Tibial nerve (tissue), 4 donors: ENCODE results near the gene BTBD9. TPM values are rescaled to one million over a fixed set of nuclear protein-coding genes. Genes with fewer than 3 reads are reported as not detected.

ENCODE experiments used
- DNase-seq, 2 donors: peaks; one replicate each; pipeline ENCODE4 v3.0.0-alpha.2; 2019; ENCODE audit warnings: low spot score in 2 of 2
- H3K27ac ChIP-seq, 4 donors: fragments of 200-600 bp; sonication (generic) in 3 of 4; one replicate each; pipeline ENCODE4 v1.5.1; 2017 to 2019; ENCODE audit warnings: mild to moderate bottlenecking in 1 of 4
- H3K27me3 ChIP-seq, 2 donors: fragments of 200-600 bp; sonication (generic) in 1 of 2; one replicate each; pipeline versions ENCODE4 v1.5.1 to v1.6.0; 2017 to 2019
- H3K36me3 ChIP-seq, 3 donors: fragments of 200-600 bp; sonication (generic); one replicate each; pipeline ENCODE4 v1.5.1; 2018 to 2019
- H3K4me1 ChIP-seq, 4 donors: fragments of 200-600 bp; sonication (generic) in 3 of 4; one replicate each; pipeline ENCODE4 v1.5.1; 2017 to 2019
- H3K4me3 ChIP-seq, 4 donors: fragments of 200-600 bp; sonication (generic) in 3 of 4; one replicate each; pipeline ENCODE4 v1.5.1; 2017 to 2019; ENCODE audit warnings: mild to moderate bottlenecking in 1 of 4, moderate library complexity in 1 of 4
- H3K9me3 ChIP-seq, 4 donors: fragments of 200-600 bp; sonication (generic) in 3 of 4; one replicate each; pipeline ENCODE4 v1.5.1; 2017 to 2019
- EP300 ChIP-seq, 2 donors: sonication (generic); formaldehyde crosslinking; IDR thresholded peaks; one replicate each; pipeline ENCODE4 v1.6.1; 2017; ENCODE audit warnings: antibody characterized with exemption in 2 of 2, mild to moderate bottlenecking in 1 of 2
- POLR2A ChIP-seq, 2 donors: fragments of 450-650 bp; IDR thresholded peaks; one replicate each; pipeline ENCODE4 v1.6.1; 2017; ENCODE audit warnings: antibody characterized with exemption in 2 of 2, mild to moderate bottlenecking in 2 of 2, moderate library complexity in 2 of 2
- WGBS, 2 donors: methylation state at CpG; one replicate each; pipeline ENCODE4 v1.1.5; 2018; 5-methylcytosine and 5-hydroxymethylcytosine counted together
- total RNA-seq, 4 donors: library from RNA; depleted of rRNA; stranded (reverse); fragments of >200 nt; gene quantifications; one replicate each; pipeline ENCODE4 v1.1.0, GENCODE V29; 2016
- TF ChIP-seq, protein P1 (sequence below), 5 experiments: fragments of 200-600 bp in 3 of 5; fragments of 450-650 bp in 2 of 5; sonication (generic) in 3 of 5; IDR thresholded peaks; one replicate each; pipeline ENCODE4 v1.5.1; 2016 to 2019; ENCODE audit warnings: antibody characterized with exemption in 5 of 5, mild to moderate bottlenecking in 3 of 5, moderate library complexity in 2 of 5

BTBD9 gene
- total RNA-seq, 4 donors from 2014 or later: 7.5 to 23.9 (median 10.7) TPM

GRCh38 chr6:38588631-38589366, 50.9 kb downstream of the BTBD9 start:
- no peak overlapping the region for H3K27ac ChIP-seq
- H3K4me3 ChIP-seq: no peak overlapping the region
- H3K4me1 ChIP-seq: no peaks in the 10 kb centered on the region
- no peaks in the 10 kb centered on the region for H3K27me3 ChIP-seq
- peaks cover 0 to 49% (median 0%) of the 10 kb centered on the region in 3 donors for H3K36me3 ChIP-seq
- no peaks in the 10 kb centered on the region for H3K9me3 ChIP-seq
- TF ChIP-seq, protein P1, sequence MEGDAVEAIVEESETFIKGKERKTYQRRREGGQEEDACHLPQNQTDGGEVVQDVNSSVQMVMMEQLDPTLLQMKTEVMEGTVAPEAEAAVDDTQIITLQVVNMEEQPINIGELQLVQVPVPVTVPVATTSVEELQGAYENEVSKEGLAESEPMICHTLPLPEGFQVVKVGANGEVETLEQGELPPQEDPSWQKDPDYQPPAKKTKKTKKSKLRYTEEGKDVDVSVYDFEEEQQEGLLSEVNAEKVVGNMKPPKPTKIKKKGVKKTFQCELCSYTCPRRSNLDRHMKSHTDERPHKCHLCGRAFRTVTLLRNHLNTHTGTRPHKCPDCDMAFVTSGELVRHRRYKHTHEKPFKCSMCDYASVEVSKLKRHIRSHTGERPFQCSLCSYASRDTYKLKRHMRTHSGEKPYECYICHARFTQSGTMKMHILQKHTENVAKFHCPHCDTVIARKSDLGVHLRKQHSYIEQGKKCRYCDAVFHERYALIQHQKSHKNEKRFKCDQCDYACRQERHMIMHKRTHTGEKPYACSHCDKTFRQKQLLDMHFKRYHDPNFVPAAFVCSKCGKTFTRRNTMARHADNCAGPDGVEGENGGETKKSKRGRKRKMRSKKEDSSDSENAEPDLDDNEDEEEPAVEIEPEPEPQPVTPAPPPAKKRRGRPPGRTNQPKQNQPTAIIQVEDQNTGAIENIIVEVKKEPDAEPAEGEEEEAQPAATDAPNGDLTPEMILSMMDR (IDR thresholded peaks at IDR 0.05): no peak
- TF ChIP-seq POLR2A (IDR thresholded peaks at IDR 0.05) (no peak), EP300 (IDR thresholded peaks at IDR 0.05) (no peak)
- WGBS, 2 donors: 90 to 93% methylated on average over 2 of the region's 2 CpGs
- no peak for DNase-seq

DNA sequence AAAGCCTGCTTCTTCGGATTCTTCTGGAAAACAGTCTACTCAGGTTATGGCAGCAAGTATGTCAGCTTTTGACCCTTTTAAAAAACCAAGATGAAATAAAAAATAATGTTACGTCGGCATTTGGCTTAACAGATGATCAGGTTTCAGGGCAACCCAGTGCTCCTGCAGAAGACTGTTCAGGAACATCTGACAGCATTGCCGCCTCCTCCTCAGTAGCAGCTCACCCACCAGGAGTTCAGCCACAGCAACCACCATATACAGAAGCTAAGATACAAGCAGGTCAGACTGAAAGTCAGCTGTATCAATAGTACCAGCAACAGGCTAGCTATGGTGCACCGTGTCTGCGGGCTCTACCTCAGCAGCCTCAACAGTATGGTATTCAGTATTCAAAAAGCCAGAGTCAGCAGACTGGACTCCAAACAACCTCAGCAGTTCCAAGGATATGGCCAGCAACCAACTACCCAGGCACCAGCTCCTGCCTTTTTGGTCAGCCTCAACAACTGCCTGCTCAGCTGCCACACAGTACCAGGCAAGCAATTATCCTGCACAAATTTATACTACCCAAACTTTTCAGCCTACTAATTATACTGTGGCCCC, 51.9 kb downstream of the BTBD9 start:
- no peaks in the 10 kb centered on the region for H3K4me1 ChIP-seq

GRCh38 chr6:38586992-38587391, 52.7 kb downstream of the BTBD9 start:
- no peaks in the 10 kb centered on the region for H3K9me3 ChIP-seq
- no peak overlapping the region for H3K4me3 ChIP-seq
- no peaks in the 10 kb centered on the region for H3K4me1 ChIP-seq
- DNase-seq: no peak
- peaks cover 0 to 48% (median 0%) of the 10 kb centered on the region in 3 donors for H3K36me3 ChIP-seq
- H3K27ac ChIP-seq: no peak overlapping the region
- H3K27me3 ChIP-seq: no peaks in the 10 kb centered on the region
- TF ChIP-seq, protein P1 (IDR thresholded peaks at IDR 0.05): no peak
- TF ChIP-seq POLR2A (IDR thresholded peaks at IDR 0.05): no peak
- WGBS, 2 donors: 96 to 97% methylated on average over 6 of the region's 6 CpGs

More for the DNA sequence above, 51.9 kb downstream of the BTBD9 start:
- Histone ChIP-seq H3K9me3 (no peaks in the 10 kb centered on the region), H3K4me3 (no peak overlapping the region), H3K27ac (no peak overlapping the region), H3K36me3 (peaks cover 0 to 51% (median 0%) of the 10 kb centered on the region in 3 donors), H3K27me3 (no peaks in the 10 kb centered on the region)
- TF ChIP-seq EP300 (IDR thresholded peaks at IDR 0.05) (no peak), POLR2A (IDR thresholded peaks at IDR 0.05) (no peak)
- TF ChIP-seq, protein P1 (IDR thresholded peaks at IDR 0.05): no peak
- DNase-seq: no peak
- 88 to 95% methylated on average over 6 of the region's 6 CpGs for WGBS, 2 donors

GRCh38 chr6:38584731-38585130, 55.0 kb downstream of the BTBD9 start:
- no peaks in the 10 kb centered on the region for H3K9me3 ChIP-seq
- H3K27me3 ChIP-seq: no peaks in the 10 kb centered on the region
- DNase-seq: no peak
- no peaks in the 10 kb centered on the region for H3K4me1 ChIP-seq
- H3K4me3 ChIP-seq: no peak overlapping the region
- TF ChIP-seq, protein P1 (IDR thresholded peaks at IDR 0.05): no peak
- TF ChIP-seq EP300 (IDR thresholded peaks at IDR 0.05): no peak
- TF ChIP-seq POLR2A (IDR thresholded peaks at IDR 0.05): no peak
- H3K27ac ChIP-seq: no peak overlapping the region
- peaks cover 0 to 45% (median 5%) of the 10 kb centered on the region in 3 donors for H3K36me3 ChIP-seq
- 84 to 88% methylated on average over 2 of the region's 2 CpGs for WGBS, 2 donors

DNA sequence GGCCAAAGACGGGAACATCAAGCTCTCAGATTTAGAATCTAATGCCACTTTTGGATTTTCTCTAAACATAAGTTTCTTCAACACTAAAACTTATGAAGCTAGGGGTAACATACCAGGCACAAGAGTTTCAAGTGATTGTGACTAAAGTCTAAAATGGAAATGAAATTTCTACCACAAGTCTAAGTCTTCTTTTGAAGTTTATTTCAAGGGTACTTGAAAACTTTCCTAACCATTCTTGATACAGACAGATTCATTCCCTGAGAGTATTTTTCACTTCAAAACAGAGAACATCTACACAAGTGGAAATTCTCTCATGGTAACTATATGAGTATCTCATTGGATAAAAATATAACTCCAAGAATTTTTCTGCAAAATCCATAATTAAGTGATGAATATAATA, 56.2 kb downstream of the BTBD9 start:
- Histone ChIP-seq H3K27me3 (no peaks in the 10 kb centered on the region), H3K27ac (no peak overlapping the region), H3K4me3 (no peak overlapping the region), H3K4me1 (no peaks in the 10 kb centered on the region), H3K36me3 (peaks cover 0 to 53% (median 5%) of the 10 kb centered on the region in 3 donors), H3K9me3 (no peaks in the 10 kb centered on the region)
- TF ChIP-seq EP300 (IDR thresholded peaks at IDR 0.05): no peak
- no peak for TF ChIP-seq POLR2A (IDR thresholded peaks at IDR 0.05)
- TF ChIP-seq, protein P1 (IDR thresholded peaks at IDR 0.05): no peak
- DNase-seq: no peak
- WGBS, 2 donors: 86 to 90% methylated on average over 1 of the region's 1 CpG
